OCI-LY3 (cell line): ENCODE results near the gene SLC30A1.

Experiments
- CTCF ChIP-seq: fragments of 200-600, 300-600 bp; sonication (generic); IDR thresholded peaks from 2 replicates; pipeline ENCODE4 v1.5.1; 2014; ENCODE audit warnings: antibody characterized with exemption, low read length, low read depth
- EZH2phosphoT487 ChIP-seq: fragments of 200-600 bp; shearing (Covaris generic); IDR thresholded peaks from 2 replicates; pipeline ENCODE4 v1.6.1; 2018; ENCODE audit warnings: antibody characterized with exemption, mixed run types, low read depth

DNA sequence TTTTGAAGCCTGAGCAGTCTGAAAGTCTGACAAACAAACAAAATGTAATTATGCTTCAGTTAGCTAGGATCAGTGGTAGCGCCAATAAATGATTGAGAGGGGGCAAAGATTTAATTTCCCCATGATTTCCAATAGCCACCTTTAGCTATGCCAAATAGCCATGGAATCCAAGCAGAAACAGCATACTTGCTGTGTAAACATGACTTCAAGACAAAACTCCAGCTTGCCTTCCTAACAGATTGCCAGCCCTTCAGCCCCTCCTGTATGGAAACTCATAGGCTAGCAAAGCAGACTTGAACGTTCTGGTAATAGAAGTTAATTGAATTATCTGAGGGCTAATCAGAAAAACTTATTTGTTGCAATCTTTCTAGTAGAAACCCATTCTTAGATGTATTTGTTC lies 25.6 kb upstream of the SLC30A1 start:
- TF ChIP-seq CTCF (no peak), EZH2phosphoT487 (no peak)
